AG04449 (cell line): ENCODE results near the gene IQSEC3.
A peak's percentile ranks its signal among the peaks of the same experiment; 100 is the strongest.

Experiments
- CTCF ChIA-PET: fragments of 350-600 bp; formaldehyde crosslinking; extraction: SDS; loops from one replicate; lab custom pipeline; 2021; ENCODE audit warnings: antibody characterized with exemption; lab: Yijun Ruan, JAX
- POLR2A ChIA-PET: fragments of 400-600, 350-600 bp; formaldehyde crosslinking; extraction: SDS; loops from one replicate; lab custom pipeline; 2020; ENCODE audit warnings: antibody characterized with exemption, inconsistent platforms; lab: Yijun Ruan, JAX
- DNase-seq: peaks from one replicate; pipeline ENCODE4 v3.0.0-alpha.2; 2010; ENCODE audit warnings: low read depth, low spot score
- H3K4me3 ChIP-seq: 2 replicates; pipeline ENCODE4 v1.5.1; 2011; ENCODE audit warnings: low read depth, mild to moderate bottlenecking, control low read depth, low read length
- TF ChIP-seq, protein P1 (sequence below): IDR thresholded peaks from one replicate; pipeline ENCODE4 v1.5.1; 2011; ENCODE audit warnings: mild to moderate bottlenecking, moderate library complexity, low read length, control low read depth, inconsistent platforms; ENCODE audit not compliant: insufficient read depth; ENCODE audit errors: missing control alignments

The IQSEC3 gene

DNA sequence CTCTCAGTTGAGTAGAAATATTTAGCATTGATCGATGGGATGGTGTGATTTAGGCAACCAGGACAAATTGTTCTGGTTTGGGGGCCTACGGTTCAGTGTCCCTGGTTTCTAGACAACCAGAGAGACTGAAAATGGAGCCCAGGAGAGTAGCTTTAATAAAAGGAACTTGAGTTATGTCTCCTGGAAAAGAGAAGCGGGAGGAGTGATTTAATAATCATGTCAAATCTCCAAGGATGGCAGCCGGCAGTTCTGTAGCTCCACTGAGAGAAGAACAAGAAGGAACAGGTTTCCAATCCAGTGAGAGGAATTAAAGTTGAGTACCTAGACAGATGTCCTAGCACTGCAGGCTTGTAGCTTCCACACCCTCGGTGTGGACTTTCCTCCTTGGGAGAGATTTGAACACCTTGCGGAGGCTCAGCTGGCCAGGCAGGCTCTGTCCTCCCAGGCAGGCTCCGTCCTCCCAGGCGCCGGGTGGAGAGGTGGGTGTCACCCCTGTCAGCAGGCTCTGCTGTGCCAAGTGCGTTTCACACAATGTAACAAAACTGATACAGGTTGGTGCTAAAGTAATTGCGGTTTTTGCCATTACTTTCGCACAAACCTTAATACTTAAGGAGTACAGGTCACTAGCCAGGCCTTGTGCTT, 101.5 kb downstream of the IQSEC3 start:
- H3K4me3 ChIP-seq = no peak overlapping the region
- ChIA-PET POLR2A (no interaction called here), CTCF (interaction anchor here (1.2 to 1.5 kb wide), 3 partner anchors 10 to 15 kb away, joined by 4 to 5 read pairs (median 5); no protein-coding TSS in a partner anchor)

DNA sequence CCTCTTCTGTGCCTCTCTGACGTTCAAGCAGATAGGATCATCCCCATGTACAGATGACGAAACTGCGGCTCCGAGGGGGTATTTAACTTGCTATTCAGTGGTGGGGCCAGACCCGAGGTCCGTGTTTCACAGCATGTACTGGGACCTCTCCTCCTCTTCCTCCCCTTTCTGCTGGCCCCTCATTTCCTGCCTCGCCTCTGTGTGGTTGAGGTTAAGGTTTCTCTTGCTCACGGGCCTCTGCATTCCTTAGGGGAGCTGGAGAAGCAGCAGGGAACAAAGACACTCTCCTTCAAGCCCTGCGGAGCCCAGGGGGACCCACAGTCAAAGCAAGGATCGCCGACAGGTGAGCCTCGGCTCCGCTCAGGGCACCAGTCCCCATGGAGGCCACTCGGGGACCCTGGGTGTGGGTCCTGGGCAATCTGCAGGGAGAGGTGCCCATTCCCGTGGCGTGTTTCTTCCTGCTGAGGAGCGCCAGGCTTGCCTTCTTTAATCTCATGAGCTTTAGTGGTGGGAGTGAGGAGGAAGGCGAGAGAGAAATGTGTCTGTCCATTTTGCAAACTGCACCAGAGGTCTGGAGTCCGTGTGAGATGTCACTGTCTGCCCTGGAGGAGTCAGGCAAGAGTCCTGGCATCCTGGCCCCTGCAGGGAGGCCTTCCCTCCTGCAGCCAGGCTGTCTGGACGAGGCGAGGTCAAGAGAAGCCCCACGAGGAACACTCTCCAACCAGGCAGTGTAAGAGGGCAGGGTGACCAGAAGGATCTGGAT, 102.4 kb downstream of the IQSEC3 start:
- DNase-seq = no peak
- no peak overlapping the region for H3K4me3 ChIP-seq
- TF ChIP-seq, protein P1, sequence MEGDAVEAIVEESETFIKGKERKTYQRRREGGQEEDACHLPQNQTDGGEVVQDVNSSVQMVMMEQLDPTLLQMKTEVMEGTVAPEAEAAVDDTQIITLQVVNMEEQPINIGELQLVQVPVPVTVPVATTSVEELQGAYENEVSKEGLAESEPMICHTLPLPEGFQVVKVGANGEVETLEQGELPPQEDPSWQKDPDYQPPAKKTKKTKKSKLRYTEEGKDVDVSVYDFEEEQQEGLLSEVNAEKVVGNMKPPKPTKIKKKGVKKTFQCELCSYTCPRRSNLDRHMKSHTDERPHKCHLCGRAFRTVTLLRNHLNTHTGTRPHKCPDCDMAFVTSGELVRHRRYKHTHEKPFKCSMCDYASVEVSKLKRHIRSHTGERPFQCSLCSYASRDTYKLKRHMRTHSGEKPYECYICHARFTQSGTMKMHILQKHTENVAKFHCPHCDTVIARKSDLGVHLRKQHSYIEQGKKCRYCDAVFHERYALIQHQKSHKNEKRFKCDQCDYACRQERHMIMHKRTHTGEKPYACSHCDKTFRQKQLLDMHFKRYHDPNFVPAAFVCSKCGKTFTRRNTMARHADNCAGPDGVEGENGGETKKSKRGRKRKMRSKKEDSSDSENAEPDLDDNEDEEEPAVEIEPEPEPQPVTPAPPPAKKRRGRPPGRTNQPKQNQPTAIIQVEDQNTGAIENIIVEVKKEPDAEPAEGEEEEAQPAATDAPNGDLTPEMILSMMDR = no peak
- POLR2A ChIA-PET = no interaction called here
- CTCF ChIA-PET = interaction anchor here (1.2 kb wide), 1 partner anchor 11 kb away, joined by 4 read pairs; no protein-coding TSS in a partner anchor

More for the DNA sequence above, 101.5 kb downstream of the IQSEC3 start:
- TF ChIP-seq, protein P1 = no peak
- DNase-seq = no peak

DNA sequence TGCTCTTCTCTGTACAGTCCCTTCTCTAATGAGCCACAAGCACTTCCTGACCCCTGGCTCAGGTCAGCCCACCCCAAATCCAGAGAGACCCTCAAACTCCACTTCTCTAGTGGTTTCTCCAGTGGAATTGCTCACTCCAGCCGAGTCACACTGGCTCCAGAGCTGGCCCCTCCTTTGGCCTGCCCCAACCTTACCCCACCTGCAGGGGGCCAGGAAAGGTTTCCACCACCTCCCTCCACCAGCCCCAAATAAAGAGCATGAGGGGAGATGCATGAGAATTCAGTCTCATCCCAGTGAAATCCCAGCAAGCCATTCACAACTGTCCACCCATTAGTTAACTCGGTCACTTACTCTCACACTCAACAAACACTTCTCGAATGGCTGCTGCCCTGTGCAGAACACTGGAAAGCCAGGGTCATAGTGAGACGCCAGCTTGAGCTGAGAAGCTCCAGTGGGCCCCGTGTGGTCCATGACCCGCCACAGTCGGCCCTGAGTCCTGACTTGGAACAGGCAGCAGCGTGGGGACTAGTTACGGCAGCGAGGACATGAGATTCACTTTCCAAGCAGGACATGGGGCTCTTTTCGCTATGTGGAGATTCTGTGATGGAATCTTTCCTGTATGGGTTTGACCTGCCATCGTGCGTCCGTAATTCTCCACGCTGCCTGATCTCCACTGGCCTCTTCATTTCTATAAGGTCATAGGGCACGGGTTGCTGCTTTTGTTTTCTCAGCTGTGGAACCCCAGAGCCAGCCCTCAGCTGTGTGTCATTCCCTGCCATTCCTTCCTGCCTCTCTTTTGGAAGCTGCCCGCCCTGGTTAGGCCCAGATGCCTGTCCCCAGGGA, 103.2 kb downstream of the IQSEC3 start:
- TF ChIP-seq, protein P1 = peak; percentile 14
- POLR2A ChIA-PET = no interaction called here
- CTCF ChIA-PET = interaction anchor here (1.2 kb wide), 1 partner anchor 12 kb away, joined by 4 read pairs; no protein-coding TSS in a partner anchor
- no peak for DNase-seq
- no peak overlapping the region for H3K4me3 ChIP-seq

DNA sequence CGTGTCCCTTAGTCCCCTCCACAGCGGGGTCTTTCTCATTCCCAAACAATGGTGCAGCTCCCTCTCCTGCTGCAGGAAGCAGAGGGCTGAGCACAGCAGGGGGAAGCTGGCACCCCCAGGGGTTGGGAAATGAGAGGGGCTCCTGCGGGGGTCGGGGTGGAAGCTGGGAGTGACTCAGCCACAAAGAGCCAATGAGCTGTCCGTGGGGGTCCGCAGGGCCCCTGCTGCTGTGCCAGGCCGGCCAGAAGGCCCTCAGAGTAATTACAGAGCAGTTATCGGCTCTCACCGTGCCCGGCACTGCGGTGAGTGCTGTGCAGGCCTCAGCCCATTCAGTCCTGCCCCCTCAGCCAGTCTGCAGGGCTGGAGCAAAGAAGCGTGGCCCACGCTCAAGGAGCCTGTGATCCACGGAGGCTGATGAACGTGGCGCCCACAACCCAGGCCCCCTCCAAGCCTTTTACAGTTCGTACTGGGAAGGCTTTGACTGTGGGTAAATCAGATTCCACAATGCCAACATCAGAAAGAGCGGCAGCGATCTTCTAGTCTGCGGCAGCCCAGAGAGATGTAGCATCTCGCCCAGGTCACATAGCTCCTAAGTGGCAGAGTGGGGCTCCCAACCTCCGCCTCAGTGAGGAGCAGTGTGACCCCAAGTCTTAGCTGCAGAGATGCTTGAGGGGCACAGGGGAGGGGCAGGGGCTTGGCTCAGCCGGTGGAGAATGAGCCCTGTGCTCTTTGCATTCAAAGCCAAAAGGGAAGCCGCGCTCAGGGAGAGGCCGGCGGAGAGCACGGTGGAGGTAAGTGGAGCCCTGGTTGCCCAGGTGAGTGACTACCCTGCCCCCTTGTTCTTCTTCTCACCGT, 104.0 kb downstream of the IQSEC3 start:
- ChIA-PET CTCF (interaction anchor here (1.2 to 2.2 kb wide), 2 partner anchors 17 to 18 kb away, joined by 4 to 9 read pairs; no protein-coding TSS in a partner anchor), POLR2A (no interaction called here)
- no peak overlapping the region for H3K4me3 ChIP-seq
- TF ChIP-seq, protein P1 = no peak
- DNase-seq = no peak

DNA sequence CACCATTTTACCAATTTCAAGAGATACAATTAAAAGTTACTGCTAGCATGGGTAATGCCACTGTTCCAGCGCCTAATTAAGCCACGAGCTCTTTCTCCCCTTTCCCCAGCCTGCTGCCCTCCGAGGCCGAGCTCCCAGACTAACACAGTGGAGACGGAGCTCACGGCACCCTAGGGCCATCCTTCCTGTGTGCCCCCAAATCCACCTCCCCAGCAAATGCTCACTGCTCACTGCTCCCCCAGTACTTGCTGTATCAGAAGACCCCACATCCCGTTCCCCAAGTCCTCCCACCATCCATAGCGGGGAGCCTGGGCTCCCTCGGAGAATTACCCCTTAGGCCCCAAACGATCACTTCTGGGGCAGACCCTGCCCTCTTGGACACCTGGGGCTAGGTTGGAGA, 104.7 kb downstream of the IQSEC3 start:
- ChIA-PET POLR2A (no interaction called here), CTCF (interaction anchor here (1.0 to 2.2 kb wide), 3 partner anchors 18 to 39 kb away, joined by 3 to 9 read pairs (median 4); no protein-coding TSS in a partner anchor)
- H3K4me3 ChIP-seq = no peak overlapping the region
- DNase-seq = no peak
- TF ChIP-seq, protein P1 = no peak
